K562 (cell line): ENCODE measurements around the gene CEP43. TPM values are rescaled to one million over a fixed set of nuclear protein-coding genes. Genes with fewer than 3 reads are reported as not detected.

Source experiments
- CTCFL ChIP-seq: IDR thresholded peaks from 2 replicates; pipeline ENCODE4 v1.6.1; 2011; ENCODE audit warnings: borderline replicate concordance, low read depth, mild to moderate bottlenecking, moderate library complexity, low read length; ENCODE audit not compliant: insufficient read depth, poor library complexity, severe bottlenecking
- JUN ChIP-seq, 2 experiments: sonication (generic) in 1 of 2; formaldehyde crosslinking in 1 of 2; IDR thresholded peaks; 2 replicates each; pipeline versions ENCODE4 v1.6.1 to v1.8.0; 2012 to 2022; ENCODE audit warnings: borderline replicate concordance in 2 of 2, mild to moderate bottlenecking in 2 of 2, improper control_type of control experiment in 1 of 2, low read depth in 1 of 2, low read length in 1 of 2, missing genetic modification reagents in 1 of 2
- POLR2G ChIP-seq: fragments of 200-400 bp; formaldehyde crosslinking; IDR thresholded peaks from 2 replicates; pipeline ENCODE4 v1.6.1; 2017; ENCODE audit warnings: low read depth, mild to moderate bottlenecking, antibody characterized with exemption, low read length, moderate library complexity
- UBTF ChIP-seq, 2 experiments: IDR thresholded peaks; 2 replicates each; pipeline ENCODE4 v1.6.1; 2012; ENCODE audit warnings: improper control_type of control experiment in 2 of 2, low read depth in 2 of 2, low read length in 2 of 2, borderline replicate concordance in 1 of 2
- ZFP1 ChIP-seq: fragments of 450-650 bp; formaldehyde crosslinking; IDR thresholded peaks from 2 replicates; pipeline ENCODE4 v1.4.0; 2020; ENCODE audit warnings: mild to moderate bottlenecking, mixed read lengths
- ZNF408 ChIP-seq: fragments of 250-450 bp; sonication (Bioruptor Pico); IDR thresholded peaks from 2 replicates; pipeline ENCODE4 v1.4.0; 2020; ENCODE audit warnings: low read depth, mild to moderate bottlenecking, moderate library complexity
- ZNF695 ChIP-seq: fragments of 450-650 bp; formaldehyde crosslinking; IDR thresholded peaks from 2 replicates; pipeline ENCODE4 v1.4.0; 2020; ENCODE audit warnings: mild to moderate bottlenecking, moderate library complexity
- polyA plus RNA-seq, 8 experiments: library from polyadenylated mRNA; depleted of rRNA in 4 of 8; stranded (reverse) in 5 of 8; unstranded in 3 of 8; fragments of >200 nt; fragmentation: Nextera tagmentation in 2 of 8; fragmentation: Illumina TruSeq in 1 of 8; extraction: Ambion mirVana in 2 of 8; extraction: Trizol in 1 of 8; gene quantifications; 2 replicates each; pipeline versions ENCODE4 v1.2.1 to v1.2.3, GENCODE V29; 2011 to 2014; ENCODE audit warnings: inconsistent platforms in 1 of 8, missing spikeins in 1 of 8
- total RNA-seq, 7 experiments: library from RNA; depleted of rRNA in 6 of 7; stranded (reverse); fragments of >200 nt in 6 of 7; fragmentation: Illumina TruSeq in 2 of 7; extraction: Trizol in 2 of 7; gene quantifications; 2 replicates each; pipeline versions ENCODE4 v1.2.1 to v1.2.3, GENCODE V29; 2011 to 2021; ENCODE audit warnings: low replicate concordance in 1 of 7
- TF ChIP-seq, protein P1 (sequence below): sonication (generic); formaldehyde crosslinking; IDR thresholded peaks from 2 replicates; pipeline ENCODE4 v1.8.0; 2023; ENCODE audit warnings: mild to moderate bottlenecking, missing genetic modification reagents
- TF ChIP-seq, protein P2 (sequence below), 3 experiments: IDR thresholded peaks in 2 of 3; conservative IDR thresholded peaks in 1 of 3; 2 replicates each; pipeline ENCODE4 v1.5.1; 2011 to 2012; ENCODE audit warnings: low read length in 3 of 3, mild to moderate bottlenecking in 3 of 3, control low read depth in 2 of 3, improper control_type of control experiment in 1 of 3, inconsistent platforms in 1 of 3, low read depth in 1 of 3, mixed read lengths in 1 of 3, moderate library complexity in 1 of 3; ENCODE audit not compliant: insufficient read depth in 2 of 3

The CEP43 gene
- total and polyA plus RNA-seq, 9 of the 15 experiments (the other 6 are each of a cell fraction or from before 2014, with no cell fraction given) = 15.2 to 55.7 (median 47.4) TPM

GRCh38 chr6:166998256-166999144, 697 bp upstream of the CEP43 start (continued):
- TF ChIP-seq, protein P1, sequence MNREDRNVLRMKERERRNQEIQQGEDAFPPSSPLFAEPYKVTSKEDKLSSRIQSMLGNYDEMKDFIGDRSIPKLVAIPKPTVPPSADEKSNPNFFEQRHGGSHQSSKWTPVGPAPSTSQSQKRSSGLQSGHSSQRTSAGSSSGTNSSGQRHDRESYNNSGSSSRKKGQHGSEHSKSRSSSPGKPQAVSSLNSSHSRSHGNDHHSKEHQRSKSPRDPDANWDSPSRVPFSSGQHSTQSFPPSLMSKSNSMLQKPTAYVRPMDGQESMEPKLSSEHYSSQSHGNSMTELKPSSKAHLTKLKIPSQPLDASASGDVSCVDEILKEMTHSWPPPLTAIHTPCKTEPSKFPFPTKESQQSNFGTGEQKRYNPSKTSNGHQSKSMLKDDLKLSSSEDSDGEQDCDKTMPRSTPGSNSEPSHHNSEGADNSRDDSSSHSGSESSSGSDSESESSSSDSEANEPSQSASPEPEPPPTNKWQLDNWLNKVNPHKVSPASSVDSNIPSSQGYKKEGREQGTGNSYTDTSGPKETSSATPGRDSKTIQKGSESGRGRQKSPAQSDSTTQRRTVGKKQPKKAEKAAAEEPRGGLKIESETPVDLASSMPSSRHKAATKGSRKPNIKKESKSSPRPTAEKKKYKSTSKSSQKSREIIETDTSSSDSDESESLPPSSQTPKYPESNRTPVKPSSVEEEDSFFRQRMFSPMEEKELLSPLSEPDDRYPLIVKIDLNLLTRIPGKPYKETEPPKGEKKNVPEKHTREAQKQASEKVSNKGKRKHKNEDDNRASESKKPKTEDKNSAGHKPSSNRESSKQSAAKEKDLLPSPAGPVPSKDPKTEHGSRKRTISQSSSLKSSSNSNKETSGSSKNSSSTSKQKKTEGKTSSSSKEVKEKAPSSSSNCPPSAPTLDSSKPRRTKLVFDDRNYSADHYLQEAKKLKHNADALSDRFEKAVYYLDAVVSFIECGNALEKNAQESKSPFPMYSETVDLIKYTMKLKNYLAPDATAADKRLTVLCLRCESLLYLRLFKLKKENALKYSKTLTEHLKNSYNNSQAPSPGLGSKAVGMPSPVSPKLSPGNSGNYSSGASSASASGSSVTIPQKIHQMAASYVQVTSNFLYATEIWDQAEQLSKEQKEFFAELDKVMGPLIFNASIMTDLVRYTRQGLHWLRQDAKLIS (CRISPR knock-in tag) = no peak
- no peak for TF ChIP-seq ZNF695
- TF ChIP-seq JUN (IDR thresholded peaks at IDR 0.05; ENCODE audit: borderline replicate concordance, low read depth, low read length) = no peak
- TF ChIP-seq JUN (CRISPR knock-in tag; IDR thresholded peaks at IDR 0.05; ENCODE audit: borderline replicate concordance) = peak; percentile 38; the same call in 1 of the 2 replicates
- no peak for TF ChIP-seq ZFP1 (CRISPR knock-in tag)
- TF ChIP-seq POLR2G = peak; percentile 89
- TF ChIP-seq ZNF408 (CRISPR knock-in tag) = no peak
- TF ChIP-seq, protein P2, sequence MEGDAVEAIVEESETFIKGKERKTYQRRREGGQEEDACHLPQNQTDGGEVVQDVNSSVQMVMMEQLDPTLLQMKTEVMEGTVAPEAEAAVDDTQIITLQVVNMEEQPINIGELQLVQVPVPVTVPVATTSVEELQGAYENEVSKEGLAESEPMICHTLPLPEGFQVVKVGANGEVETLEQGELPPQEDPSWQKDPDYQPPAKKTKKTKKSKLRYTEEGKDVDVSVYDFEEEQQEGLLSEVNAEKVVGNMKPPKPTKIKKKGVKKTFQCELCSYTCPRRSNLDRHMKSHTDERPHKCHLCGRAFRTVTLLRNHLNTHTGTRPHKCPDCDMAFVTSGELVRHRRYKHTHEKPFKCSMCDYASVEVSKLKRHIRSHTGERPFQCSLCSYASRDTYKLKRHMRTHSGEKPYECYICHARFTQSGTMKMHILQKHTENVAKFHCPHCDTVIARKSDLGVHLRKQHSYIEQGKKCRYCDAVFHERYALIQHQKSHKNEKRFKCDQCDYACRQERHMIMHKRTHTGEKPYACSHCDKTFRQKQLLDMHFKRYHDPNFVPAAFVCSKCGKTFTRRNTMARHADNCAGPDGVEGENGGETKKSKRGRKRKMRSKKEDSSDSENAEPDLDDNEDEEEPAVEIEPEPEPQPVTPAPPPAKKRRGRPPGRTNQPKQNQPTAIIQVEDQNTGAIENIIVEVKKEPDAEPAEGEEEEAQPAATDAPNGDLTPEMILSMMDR (IDR thresholded peaks at IDR 0.05 in 2 of 3, conservative IDR thresholded peaks at IDR 0.05 in 1 of 3; ENCODE audit: insufficient read depth in 2 of 3, low read depth in 1 of 3, low read length in 3 of 3) = peak in 2 of 3 experiments; percentile 19 to 22; a peak in 1 of 6 replicates
- peak; percentile 14 for TF ChIP-seq CTCFL
- peak in 1 of 2 experiments; percentile 84; a peak in 3 of 4 replicates for TF ChIP-seq UBTF (IDR thresholded peaks at IDR 0.05; ENCODE audit: borderline replicate concordance in 1 of 2, low read depth in 2 of 2, low read length in 2 of 2)
